NCI-H1436 (cell line): ENCODE measurements around the gene SPON1.
"Not testable (repeated sequence)": the region's sequence is repeated elsewhere in the genome, so short reads cannot be mapped to it uniquely, and the experiment has no call there.

Experiments used
- DNase-seq: peaks from one replicate; lab custom pipeline; 2025; lab: John Stamatoyannopoulos, UW

Gene SPON1

GRCh38 chr11:14082338-14082737, 119.8 kb downstream of the SPON1 start:
- DNase-seq: no peak

- not testable (repeated sequence) for DNase-seq
These were observed 126.3 kb downstream of the SPON1 start for GRCh38 chr11:14088861-14089260.

GRCh38 chr11:14089690-14090462, 127.4 kb downstream of the SPON1 start:
- DNase-seq: no peak

GRCh38 chr11:14090631-14091030, 128.1 kb downstream of the SPON1 start:
- not testable (repeated sequence) for DNase-seq

GRCh38 chr11:14093065-14093464, 130.5 kb downstream of the SPON1 start:
- DNase-seq: no peak

GRCh38 chr11:14094481-14095037, 132.0 kb downstream of the SPON1 start:
- no peak for DNase-seq

- DNase-seq: no peak
These were observed 133.4 kb downstream of the SPON1 start for GRCh38 chr11:14095882-14096281.

- DNase-seq: no peak
These were observed 134.1 kb downstream of the SPON1 start for GRCh38 chr11:14096606-14097005.

- no peak for DNase-seq
These were observed 138.9 kb downstream of the SPON1 start for GRCh38 chr11:14101388-14101787.

- DNase-seq: no peak
These were observed 140.2 kb downstream of the SPON1 start for GRCh38 chr11:14102766-14103165.

GRCh38 chr11:14105446-14105845, 142.9 kb downstream of the SPON1 start:
- no peak for DNase-seq

GRCh38 chr11:14106303-14107049, 144.0 kb downstream of the SPON1 start:
- no peak for DNase-seq

- DNase-seq: no peak
These were observed 144.5 kb downstream of the SPON1 start for GRCh38 chr11:14107050-14107430.

GRCh38 chr11:14109742-14110141, 147.2 kb downstream of the SPON1 start:
- no peak for DNase-seq

GRCh38 chr11:14110629-14111028, 148.1 kb downstream of the SPON1 start:
- DNase-seq: no peak

GRCh38 chr11:14111496-14111895, 149.0 kb downstream of the SPON1 start:
- DNase-seq: no peak

- DNase-seq: no peak
These were observed 150.2 kb downstream of the SPON1 start for GRCh38 chr11:14112721-14113120.

GRCh38 chr11:14114269-14114668, 151.7 kb downstream of the SPON1 start:
- no peak for DNase-seq

- DNase-seq: no peak
These were observed 152.3 kb downstream of the SPON1 start for GRCh38 chr11:14114786-14115185.

GRCh38 chr11:14117632-14118031, 155.1 kb downstream of the SPON1 start:
- no peak for DNase-seq

GRCh38 chr11:14118072-14118471, 155.5 kb downstream of the SPON1 start:
- DNase-seq: no peak

- DNase-seq: no peak
These were observed 156.8 kb downstream of the SPON1 start for GRCh38 chr11:14119357-14119756.

GRCh38 chr11:14124350-14124749, 161.8 kb downstream of the SPON1 start:
- DNase-seq: no peak
